GM10266 (cell line): Measurements from ENCODE around the gene MPPED1.

Experiments
- DNase-seq: peaks from one replicate; pipeline ENCODE4 v3.0.0; 2012; ENCODE audit errors: extremely low spot score
- CTCF ChIP-seq: IDR thresholded peaks from 2 replicates; pipeline ENCODE4 v1.5.1; 2012; ENCODE audit warnings: mild to moderate bottlenecking, low read depth; ENCODE audit not compliant: control insufficient read depth, insufficient read depth; ENCODE audit errors: missing control alignments

MPPED1 gene

GRCh38 chr22:43477966-43478365, 66.2 kb downstream of the MPPED1 start:
- no peak for TF ChIP-seq CTCF

GRCh38 chr22:43478621-43479300, 66.9 kb downstream of the MPPED1 start:
- DNase-seq, result no peak
- no peak for TF ChIP-seq CTCF

More at GRCh38 chr22:43477966-43478365, 66.2 kb downstream of the MPPED1 start:
- no peak for DNase-seq

- no peak for TF ChIP-seq CTCF
- DNase-seq, result no peak
These were observed 67.6 kb downstream of the MPPED1 start for GRCh38 chr22:43479301-43479950.

- DNase-seq, result no peak
- TF ChIP-seq CTCF, result no peak
These were observed 68.1 kb downstream of the MPPED1 start for GRCh38 chr22:43479962-43480361.

- TF ChIP-seq CTCF, result peak; percentile 23
- peak; percentile 48 for DNase-seq
These were observed 69.9 kb downstream of the MPPED1 start for GRCh38 chr22:43481568-43482317.

- TF ChIP-seq CTCF, result no peak
- DNase-seq, result no peak
These were observed 70.5 kb downstream of the MPPED1 start for GRCh38 chr22:43482318-43482625.

- DNase-seq, result no peak
- TF ChIP-seq CTCF, result no peak
These were observed 71.5 kb downstream of the MPPED1 start for GRCh38 chr22:43483266-43483665.
